Endothelial cell of umbilical vein (primary cell): ENCODE data around the gene LHFPL6.

Source experiments
- EZH2 ChIP-seq: IDR thresholded peaks from 2 replicates; pipeline ENCODE4 v1.6.1; 2012; ENCODE audit warnings: borderline replicate concordance, low read depth, mild to moderate bottlenecking, moderate library complexity, low read length, inconsistent platforms; ENCODE audit not compliant: severe bottlenecking
- POLR2A ChIP-seq: IDR thresholded peaks from 2 replicates; pipeline ENCODE4 v1.6.1; 2012; ENCODE audit warnings: low read depth, mild to moderate bottlenecking, control low read depth, low read length
- TF ChIP-seq, protein P1 (sequence below), 2 donors: IDR thresholded peaks; 1 replicate in 1 of 2; 2 replicates in 1 of 2; pipeline ENCODE4 v1.5.1; 2011; ENCODE audit warnings: low read length in 2 of 2, mild to moderate bottlenecking in 2 of 2, moderate library complexity in 2 of 2, control low read depth in 1 of 2, inconsistent platforms in 1 of 2, low read depth in 1 of 2; ENCODE audit not compliant: insufficient read depth in 1 of 2; ENCODE audit errors: extremely low read depth in 1 of 2
- TF ChIP-seq, protein P2 (sequence below): IDR thresholded peaks from 2 replicates; pipeline ENCODE4 v1.6.1; 2011; ENCODE audit not compliant: insufficient read depth, insufficient read length

DNA sequence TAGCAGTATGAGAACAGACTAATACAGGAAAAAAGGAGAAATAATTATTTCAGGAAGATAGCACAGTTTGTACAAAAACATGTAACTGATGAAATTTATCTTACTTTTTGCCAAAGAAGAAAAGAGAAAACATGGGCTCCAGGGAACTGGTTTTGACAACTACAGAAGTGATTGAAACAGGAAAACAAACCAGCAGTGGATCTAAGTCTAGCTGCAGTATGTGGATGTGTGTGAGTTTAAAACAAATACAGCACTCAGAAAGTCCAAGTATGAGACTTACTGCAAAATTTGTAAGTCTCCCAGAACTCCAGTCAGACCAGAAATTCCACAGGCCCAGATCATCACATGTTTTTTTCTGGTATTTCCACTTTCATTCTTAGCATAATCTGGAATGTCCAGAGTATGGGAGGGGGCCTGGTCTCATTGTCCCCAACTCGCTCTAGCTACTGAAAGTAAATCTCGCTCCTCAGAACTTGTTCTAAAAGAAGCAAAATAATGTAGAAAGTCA lies 305.3 kb downstream of the LHFPL6 start:
- TF ChIP-seq, protein P1, sequence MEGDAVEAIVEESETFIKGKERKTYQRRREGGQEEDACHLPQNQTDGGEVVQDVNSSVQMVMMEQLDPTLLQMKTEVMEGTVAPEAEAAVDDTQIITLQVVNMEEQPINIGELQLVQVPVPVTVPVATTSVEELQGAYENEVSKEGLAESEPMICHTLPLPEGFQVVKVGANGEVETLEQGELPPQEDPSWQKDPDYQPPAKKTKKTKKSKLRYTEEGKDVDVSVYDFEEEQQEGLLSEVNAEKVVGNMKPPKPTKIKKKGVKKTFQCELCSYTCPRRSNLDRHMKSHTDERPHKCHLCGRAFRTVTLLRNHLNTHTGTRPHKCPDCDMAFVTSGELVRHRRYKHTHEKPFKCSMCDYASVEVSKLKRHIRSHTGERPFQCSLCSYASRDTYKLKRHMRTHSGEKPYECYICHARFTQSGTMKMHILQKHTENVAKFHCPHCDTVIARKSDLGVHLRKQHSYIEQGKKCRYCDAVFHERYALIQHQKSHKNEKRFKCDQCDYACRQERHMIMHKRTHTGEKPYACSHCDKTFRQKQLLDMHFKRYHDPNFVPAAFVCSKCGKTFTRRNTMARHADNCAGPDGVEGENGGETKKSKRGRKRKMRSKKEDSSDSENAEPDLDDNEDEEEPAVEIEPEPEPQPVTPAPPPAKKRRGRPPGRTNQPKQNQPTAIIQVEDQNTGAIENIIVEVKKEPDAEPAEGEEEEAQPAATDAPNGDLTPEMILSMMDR (IDR thresholded peaks at IDR 0.05; ENCODE audit: extremely low read depth in 1 of 2, insufficient read depth in 1 of 2, low read depth in 1 of 2, low read length in 2 of 2) = no peak
- TF ChIP-seq EZH2 (no peak), POLR2A (no peak)
- TF ChIP-seq, protein P2, sequence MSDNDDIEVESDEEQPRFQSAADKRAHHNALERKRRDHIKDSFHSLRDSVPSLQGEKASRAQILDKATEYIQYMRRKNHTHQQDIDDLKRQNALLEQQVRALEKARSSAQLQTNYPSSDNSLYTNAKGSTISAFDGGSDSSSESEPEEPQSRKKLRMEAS = no peak
